ENCODE measurements around the gene AKAP13.

DNA sequence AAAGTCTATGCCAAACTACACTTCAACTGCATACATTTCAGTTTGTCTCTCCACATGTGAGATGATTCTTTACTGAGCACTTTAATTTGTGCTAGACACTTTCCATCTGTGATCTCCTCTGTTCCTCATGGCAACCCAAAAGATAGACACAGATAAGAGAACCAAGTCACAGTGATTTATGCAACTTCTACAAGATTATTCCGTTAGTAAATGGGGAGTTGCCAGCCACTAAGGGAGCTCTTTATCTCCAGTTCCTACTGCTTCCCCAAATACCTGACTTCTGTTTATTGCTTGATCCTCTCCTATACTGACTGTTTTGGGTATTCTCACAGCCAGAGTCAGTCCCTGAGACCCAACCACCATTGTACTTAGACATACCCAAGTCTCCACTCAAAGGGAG lies 24.1 kb upstream of the AKAP13 start:
- no peak for TF ChIP-seq CTCF (IDR thresholded peaks at IDR 0.05)
- TF ChIP-seq EZH2 (IDR thresholded peaks at IDR 0.05; ENCODE audit: borderline replicate concordance, insufficient read depth, low read depth, low read length, poor library complexity, severe bottlenecking) = no peak

Data from B cell (primary cell).